NK-92 (cell line): ENCODE data around the gene DDX31.

Experiments
- DNase-seq: peaks from one replicate; lab custom pipeline; 2025; ENCODE audit not compliant: unreplicated experiment; lab: John Stamatoyannopoulos, UW

The DDX31 gene

DNA sequence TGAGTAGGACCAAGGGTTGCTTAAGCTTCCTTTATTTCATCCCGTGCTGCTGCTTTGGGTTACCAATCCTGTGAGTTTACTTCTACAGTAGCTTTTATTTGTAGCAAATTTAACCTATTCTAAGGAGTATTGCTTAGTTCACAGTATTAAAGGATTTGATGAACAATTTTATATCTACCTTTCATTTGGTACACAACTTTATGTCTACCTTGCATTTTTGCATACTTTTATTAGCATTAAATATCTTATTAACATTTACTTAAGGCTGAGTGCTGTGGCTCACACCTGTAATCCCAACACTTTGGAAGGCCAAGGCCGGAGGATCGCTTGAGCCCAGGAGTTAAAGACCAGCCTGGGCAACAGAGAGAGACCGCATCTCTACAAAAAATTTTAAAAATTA lies 4.7 kb upstream of the DDX31 start:
- DNase-seq: no peak

- no peak for DNase-seq
Measured at GRCh38 chr9:132673355-132673754, 3.6 kb upstream of the DDX31 start.

GRCh38 chr9:132672413-132672690 lies 2.6 kb upstream of the DDX31 start:
- no peak for DNase-seq

DNA sequence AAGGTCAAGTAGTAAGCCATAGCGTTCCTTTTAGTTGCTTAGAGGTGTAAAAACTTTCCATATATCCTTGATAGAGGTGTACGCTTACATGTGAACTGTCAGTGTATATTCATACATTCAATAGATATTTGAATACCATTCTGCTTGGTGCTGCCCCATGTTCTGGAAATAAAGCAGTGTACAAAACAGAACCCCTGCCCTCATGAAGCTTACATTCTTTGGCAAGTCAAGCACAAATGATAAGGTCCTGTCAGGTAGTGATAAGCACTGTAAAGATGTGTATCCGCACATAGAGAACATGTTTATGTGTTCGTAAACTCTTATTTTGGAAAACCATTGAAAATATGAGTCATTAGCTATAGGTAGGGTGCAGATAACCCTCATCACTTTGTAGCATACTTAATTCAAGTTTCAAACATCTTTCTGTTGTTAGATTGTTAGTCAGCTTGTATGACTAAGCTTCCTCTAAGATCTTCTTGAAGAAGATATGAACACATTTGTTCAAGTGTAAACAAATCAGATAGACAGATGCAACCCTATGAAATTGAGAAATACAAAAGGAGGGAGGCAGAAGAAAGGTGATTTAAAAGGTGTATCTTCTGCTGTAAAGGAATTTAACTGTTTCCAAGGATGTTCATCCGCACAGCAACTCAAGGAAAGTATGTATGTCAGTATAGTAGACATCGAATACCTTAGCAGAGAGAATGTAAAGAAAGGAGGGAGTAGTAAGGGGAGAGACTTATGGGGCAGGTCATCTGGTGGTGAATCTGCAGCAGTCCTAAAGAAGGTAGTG lies 2.0 kb upstream of the DDX31 start:
- no peak for DNase-seq

DNA sequence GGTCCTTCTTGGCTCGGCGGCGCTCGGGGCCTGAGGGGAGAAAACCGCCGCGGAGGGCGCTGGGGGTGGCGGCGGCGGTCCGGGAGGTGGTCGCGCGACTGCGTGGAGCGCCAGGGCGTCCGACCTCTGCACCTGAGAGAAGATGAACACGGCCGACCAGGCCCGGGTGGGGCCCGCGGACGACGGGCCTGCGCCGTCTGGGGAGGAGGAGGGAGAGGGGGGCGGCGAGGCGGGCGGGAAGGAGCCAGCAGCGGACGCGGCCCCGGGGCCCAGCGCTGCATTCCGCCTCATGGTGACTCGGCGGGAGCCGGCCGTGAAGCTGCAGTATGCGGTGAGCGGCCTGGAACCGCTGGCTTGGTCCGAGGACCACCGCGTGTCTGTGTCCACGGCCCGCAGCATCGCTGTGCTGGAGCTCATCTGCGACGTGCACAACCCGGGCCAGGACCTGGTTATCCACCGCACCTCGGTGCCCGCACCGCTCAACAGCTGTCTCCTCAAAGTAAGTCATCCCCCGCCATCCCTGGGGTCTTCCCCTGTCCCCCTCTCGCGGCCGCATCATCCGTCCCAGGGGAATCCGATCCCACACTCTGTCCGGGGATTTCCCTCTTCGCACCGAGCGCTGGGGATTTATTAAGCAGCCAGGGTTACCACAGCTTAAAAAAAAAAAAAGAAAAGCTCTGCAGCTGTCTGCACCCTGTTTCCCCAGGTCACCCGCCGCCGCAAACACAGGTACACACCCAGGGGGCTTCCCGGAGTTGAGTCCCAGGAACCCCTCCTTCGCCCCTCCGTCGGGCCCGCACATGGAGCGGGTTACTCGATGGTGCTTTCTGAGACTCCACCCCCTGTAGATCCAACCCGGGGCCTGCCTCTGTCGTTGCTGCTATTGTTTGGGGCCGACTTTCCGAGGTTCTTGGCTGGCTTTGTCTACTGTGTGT lies 941 bp upstream of the DDX31 start, which contains the start of gene GTF3C4:
TSS of gene GTF3C4 (plus strand) at position 8 of the 935 bp plus-strand sequence. CDS start at position 143, 135 bp downstream.
- DNase-seq: no peak

DNA sequence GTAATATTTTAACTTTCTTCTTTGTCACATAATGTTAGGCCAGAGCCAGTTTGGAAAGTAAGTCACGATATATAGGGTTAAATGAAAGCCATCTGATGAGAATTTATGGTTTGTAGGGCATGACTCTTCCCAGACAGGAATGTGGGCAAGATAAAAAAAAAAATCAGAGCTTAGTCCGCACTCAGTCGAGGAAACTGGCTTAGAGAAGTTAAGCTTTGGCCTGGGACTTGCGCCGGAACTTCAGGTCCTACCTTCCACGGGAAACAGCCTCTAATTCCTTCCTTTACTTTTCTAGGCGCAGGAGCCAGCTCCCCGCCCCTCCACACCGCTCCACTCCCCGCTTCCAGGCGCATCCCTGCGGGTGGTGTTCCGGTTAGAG lies 475 bp downstream of the DDX31 start:
- DNase-seq: no peak

DNA sequence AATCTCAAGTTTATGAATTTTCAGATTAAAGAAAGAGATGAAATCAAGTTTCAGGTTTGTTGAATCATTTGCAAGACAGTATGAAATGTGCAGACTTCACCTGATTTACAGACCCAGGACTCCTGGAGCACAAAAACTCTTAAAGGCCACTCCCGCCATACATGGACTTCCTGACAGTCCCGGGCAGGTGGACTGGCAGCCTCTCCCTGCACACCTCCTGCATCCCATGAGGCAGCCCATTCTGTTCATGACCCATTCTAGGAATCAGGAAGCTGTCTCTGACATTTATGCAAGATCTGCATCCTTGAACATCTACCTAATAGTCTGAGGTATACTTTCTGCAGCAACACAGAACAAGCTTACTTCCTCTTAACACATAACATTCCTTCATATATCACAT lies 5.9 kb downstream of the DDX31 start:
- DNase-seq: no peak

- no peak for DNase-seq
Measured at GRCh38 chr9:132663117-132663516, 6.7 kb downstream of the DDX31 start.

DNA sequence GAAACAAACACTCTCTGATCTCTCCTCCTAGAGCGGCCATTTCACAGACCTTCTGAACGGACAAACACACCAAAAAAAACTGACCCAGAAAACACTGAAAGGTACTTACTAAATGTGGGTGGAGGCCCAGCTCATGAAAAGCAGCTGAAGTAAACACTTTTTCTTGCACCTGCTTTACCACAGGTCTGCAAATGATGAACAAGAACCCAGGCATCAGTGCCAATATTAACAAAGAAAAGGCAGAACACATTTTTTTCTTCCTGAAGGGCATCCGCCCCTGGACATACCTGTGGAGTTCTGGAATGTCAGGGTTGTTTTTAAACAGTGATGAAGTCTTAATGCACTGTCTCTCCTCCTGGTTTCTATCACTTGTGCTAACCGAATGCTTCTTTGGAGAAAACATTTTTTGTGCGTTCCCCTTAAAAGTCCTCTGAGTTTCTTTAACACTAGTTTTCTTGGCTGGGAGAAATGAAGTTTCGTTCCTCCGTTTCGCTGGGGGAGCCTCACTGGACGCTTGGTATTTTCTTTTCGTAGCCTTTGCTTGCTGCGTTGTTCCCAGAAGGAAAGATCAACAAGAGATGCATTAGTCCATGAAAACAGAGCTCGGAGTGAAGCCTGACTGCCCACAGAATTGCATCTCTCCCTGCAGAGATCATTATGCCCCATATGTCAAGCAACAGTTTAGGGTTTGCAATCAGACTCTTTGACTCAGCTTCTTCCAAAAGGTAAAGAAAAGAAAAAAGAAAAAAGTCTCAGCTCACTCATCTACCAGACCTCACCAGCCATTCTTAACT lies 7.4 kb downstream of the DDX31 start:
- no peak for DNase-seq

GRCh38 chr9:132656299-132656698 lies 13.5 kb downstream of the DDX31 start:
- no peak for DNase-seq

- no peak for DNase-seq
Measured at GRCh38 chr9:132651259-132651658, 18.5 kb downstream of the DDX31 start.

- DNase-seq: no peak
Measured at GRCh38 chr9:132648685-132649084, 21.1 kb downstream of the DDX31 start.

DNA sequence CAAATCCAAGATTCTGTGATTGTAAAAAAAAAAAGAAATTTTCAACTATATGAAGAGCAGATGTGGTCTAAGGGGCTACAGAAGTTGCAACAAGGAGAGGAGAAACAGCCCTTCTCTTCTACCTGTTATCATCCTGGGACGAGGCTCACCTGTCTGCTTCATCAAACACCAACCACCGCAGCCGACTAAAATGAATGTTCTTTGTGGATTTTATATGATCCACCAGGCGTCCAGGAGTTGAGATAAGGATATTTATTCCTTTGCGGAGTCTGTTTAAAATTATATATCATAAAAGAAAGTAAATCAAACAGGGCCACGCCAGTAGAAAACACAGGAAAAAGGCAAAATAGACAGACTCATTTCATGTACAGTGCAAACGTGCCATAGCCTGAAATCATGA lies 21.5 kb downstream of the DDX31 start:
- DNase-seq: no peak

DNA sequence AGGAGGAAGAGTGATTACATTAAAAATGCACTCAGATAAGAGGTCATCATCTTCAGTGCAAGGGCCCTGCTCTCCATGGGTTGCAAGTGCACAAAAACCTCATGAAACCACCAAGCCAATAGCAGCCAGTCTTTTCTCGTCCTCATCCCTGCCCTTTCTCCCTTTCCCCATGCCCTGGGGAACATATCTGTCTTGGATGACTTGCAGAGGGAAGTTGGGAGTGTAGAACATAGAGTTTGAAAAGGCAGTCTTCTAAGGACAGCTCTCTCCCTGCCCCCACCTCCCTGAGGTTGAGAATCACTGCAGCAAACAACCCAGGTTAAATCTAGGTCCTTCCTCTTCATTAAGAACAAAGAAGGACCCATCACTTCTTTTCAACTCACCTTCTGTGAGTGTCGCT lies 22.0 kb downstream of the DDX31 start:
- DNase-seq: no peak

DNA sequence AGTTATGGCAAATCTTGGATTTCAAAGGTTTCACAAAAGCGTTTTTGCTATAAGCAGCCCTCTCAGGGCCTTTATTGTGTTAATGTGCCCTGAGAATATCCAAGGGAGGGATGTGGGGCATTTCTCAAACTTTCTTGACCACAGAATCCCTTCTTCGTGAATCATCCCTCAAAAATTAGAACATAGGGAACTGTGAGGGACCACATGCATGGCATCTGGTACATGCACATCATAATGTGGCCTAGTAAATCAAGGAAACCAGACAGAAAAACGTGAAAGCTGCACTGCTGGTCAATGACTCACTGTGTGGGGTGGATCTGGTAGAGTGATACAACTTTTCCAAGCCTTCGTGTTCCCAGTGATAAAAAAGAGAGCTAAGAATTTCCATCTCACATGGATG lies 22.4 kb downstream of the DDX31 start:
- no peak for DNase-seq

GRCh38 chr9:132646726-132647125 lies 23.1 kb downstream of the DDX31 start:
- DNase-seq: no peak

DNA sequence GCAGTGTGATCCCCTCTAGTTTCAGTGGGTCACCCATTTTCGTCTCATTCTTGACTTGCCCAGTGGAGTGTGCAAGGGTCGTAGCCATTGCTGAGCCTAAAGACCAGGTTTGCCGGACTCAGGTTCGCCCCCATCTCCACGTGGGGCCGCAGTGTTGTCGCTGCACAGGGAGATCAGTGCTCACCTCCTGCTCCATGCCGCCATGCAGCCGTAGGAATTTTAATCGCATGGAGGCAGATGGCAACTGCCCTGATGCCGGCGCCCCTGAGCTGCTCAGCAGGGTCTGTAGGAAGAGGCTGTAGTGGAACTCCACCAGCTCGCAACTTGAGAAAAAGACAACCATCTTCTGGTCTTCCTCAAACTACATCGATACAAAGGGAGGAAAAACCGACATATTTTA lies 24.1 kb downstream of the DDX31 start:
- no peak for DNase-seq

DNA sequence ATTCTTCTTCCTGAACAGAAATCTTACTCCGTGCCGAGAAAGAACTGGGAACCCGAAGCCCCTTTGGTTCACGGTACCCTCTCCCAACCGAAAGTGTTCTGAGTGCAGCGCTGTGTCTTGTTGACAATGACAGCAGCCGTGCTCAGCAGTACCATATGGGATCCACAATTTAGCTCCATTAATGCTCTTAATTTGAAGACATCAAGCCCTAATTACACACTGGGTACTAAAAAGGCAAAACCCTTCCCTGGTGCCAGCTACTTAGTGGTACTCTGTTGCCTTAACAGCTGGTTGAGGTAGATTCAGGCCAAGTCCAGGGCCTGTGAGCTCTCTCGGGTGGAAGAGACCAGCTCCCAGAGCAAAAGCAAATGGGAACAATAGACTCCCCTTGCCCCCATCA lies 24.5 kb downstream of the DDX31 start:
- DNase-seq: no peak

DNA sequence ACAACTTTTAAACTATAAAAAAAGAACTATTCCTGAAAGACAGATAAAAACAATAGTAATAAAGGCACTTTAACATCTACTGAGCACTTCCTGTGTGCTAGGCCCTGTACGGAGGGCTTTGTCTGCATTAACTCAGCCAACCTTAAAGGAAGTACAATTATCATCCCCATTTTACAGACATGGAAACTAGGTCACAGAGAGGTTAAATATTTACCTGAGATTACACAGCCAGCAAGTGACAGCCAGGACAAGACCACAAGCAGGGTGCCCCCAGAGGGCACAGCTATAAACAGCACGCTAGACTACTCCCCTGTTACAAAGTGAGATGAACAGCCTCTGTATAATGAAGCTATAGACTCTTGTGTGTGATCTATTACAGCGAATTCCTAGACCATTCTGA lies 25.5 kb downstream of the DDX31 start:
- DNase-seq: no peak

GRCh38 chr9:132641216-132641615 lies 28.6 kb downstream of the DDX31 start:
- DNase-seq: no peak

GRCh38 chr9:132639322-132639721 lies 30.5 kb downstream of the DDX31 start:
- DNase-seq: no peak

DNA sequence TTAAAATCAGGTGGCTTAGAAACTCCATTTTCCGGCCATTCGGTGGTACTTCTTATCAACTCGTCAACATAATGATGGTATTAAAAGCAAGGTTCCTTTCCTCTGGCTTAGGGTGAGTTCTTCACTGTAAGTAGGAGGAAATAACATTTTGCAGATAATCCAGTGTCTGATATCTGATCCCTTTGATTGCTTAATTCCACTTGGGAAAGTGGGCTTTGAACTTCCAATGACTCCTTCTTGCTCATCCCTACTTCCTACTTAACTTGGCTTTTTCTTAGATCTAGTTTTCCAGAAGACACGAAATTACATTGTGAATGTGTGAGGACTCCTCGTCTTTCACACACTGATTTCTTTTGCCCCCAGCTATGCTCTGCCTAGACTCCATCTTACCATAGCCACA lies 31.5 kb downstream of the DDX31 start:
- no peak for DNase-seq
